ENCODE measurements around the gene MTUS2. TPM values are rescaled to one million over a fixed set of nuclear protein-coding genes. Genes with fewer than 3 reads are reported as not detected.

MTUS2 gene
- total RNA-seq, 1 experiment from 2014 or later: not detected

DNA sequence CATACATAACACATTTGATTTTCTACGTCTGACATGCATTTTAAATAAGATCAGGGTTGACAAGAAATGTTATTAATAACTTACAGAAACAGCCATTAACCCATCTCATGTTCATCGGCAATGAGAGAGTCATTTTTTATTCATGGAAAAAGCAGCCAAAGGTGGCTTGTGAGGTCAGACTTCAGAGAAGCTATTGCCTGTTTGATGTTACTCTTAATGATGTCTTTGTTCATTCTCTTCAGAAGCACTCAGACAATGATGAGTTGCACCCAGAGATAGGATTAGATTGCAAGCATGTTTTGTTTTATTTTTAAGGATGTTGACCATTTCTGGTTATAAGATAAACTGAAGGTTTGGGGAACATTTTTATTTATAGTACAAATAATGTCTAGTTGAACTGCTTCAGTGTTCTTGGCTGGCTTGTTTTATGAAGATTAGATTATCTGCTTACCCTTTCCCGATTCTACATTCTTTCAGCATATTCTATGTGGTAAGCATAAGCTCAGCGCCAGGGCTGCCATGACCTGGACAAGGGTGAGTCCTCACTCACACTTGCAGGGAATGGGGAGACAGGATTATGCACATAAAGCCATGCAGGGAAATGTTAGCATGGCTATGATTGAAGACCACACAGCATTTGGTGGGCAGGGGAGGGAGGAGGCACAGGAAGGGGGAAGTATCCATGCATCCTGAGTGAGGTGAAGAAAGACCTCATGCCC is 288.1 kb downstream of the MTUS2 start:
- H3K9me3 ChIP-seq (ENCODE audit: low read length): no peaks in the 10 kb centered on the region
- H3K9ac ChIP-seq (ENCODE audit: low read length): no peak overlapping the region
- CTCF ChIA-PET: no interaction called here
- H4K20me1 ChIP-seq (ENCODE audit: low read length): no peaks in the 10 kb centered on the region
- H3K9me2 ChIP-seq (replicated peaks; ENCODE audit: low read length): no peaks in the 10 kb centered on the region
- no peaks in the 10 kb centered on the region for H3K36me3 ChIP-seq (ENCODE audit: low read depth, low read length)
- no peak for TF ChIP-seq EZH2phosphoT487 (IDR thresholded peaks at IDR 0.05; ENCODE audit: borderline replicate concordance, low read length)
- no peak for TF ChIP-seq EZH2 (IDR thresholded peaks at IDR 0.05; ENCODE audit: low read length, unreplicated experiment)
- no peak for TF ChIP-seq CTCF (conservative IDR thresholded peaks at IDR 0.05; ENCODE audit: low read depth, low read length)
- no peaks in the 10 kb centered on the region for H3K79me2 ChIP-seq (ENCODE audit: low read length)
- no peaks in the 10 kb centered on the region for H3F3A ChIP-seq (ENCODE audit: low read length, unreplicated experiment)
- no peak overlapping the region for H3K27ac ChIP-seq (ENCODE audit: low read length)
- no TSS peak for BruUV-seq (replicated peaks)
- H3K27me3 ChIP-seq (ENCODE audit: low read length): no peaks in the 10 kb centered on the region
- POLR2A ChIA-PET (ENCODE audit: unreplicated experiment): no interaction called here
- H2AFZ ChIP-seq (ENCODE audit: low read length): no peak overlapping the region
- no peak for ATAC-seq
- no peak overlapping the region for H3K4me2 ChIP-seq (ENCODE audit: low read length)
- H3K4me3 ChIP-seq (ENCODE audit: low read length): no peak overlapping the region
- intact Hi-C loops (cut with micrococcal nuclease): no loop called here
- H3K4me1 ChIP-seq (ENCODE audit: insufficient read depth, low read length): no peaks in the 10 kb centered on the region
- DNase-seq: no peak

- H3K9me3 ChIP-seq (ENCODE audit: low read length): no peaks in the 10 kb centered on the region
- no peak for TF ChIP-seq CTCF (conservative IDR thresholded peaks at IDR 0.05; ENCODE audit: low read depth, low read length)
- no peak for TF ChIP-seq EZH2 (IDR thresholded peaks at IDR 0.05; ENCODE audit: low read length, unreplicated experiment)
- TF ChIP-seq EZH2phosphoT487 (IDR thresholded peaks at IDR 0.05; ENCODE audit: borderline replicate concordance, low read length): no peak
- H3K9me2 ChIP-seq (replicated peaks; ENCODE audit: low read length): no peaks in the 10 kb centered on the region
- H3K27ac ChIP-seq (ENCODE audit: low read length): no peak overlapping the region
- no peaks in the 10 kb centered on the region for H3K27me3 ChIP-seq (ENCODE audit: low read length)
- no peaks in the 10 kb centered on the region for H3K36me3 ChIP-seq (ENCODE audit: low read depth, low read length)
- H3K4me1 ChIP-seq (ENCODE audit: insufficient read depth, low read length): no peaks in the 10 kb centered on the region
- CTCF ChIA-PET: no interaction called here
- no peak for DNase-seq
- no peak overlapping the region for H3K4me3 ChIP-seq (ENCODE audit: low read length)
- no peaks in the 10 kb centered on the region for H4K20me1 ChIP-seq (ENCODE audit: low read length)
- no TSS peak for BruUV-seq (replicated peaks)
- no peak overlapping the region for H2AFZ ChIP-seq (ENCODE audit: low read length)
- intact Hi-C loops (cut with micrococcal nuclease): no loop called here
- no peak overlapping the region for H3K9ac ChIP-seq (ENCODE audit: low read length)
- no peak for ATAC-seq
- H3K79me2 ChIP-seq (ENCODE audit: low read length): no peaks in the 10 kb centered on the region
- POLR2A ChIA-PET (ENCODE audit: unreplicated experiment): no interaction called here
- no peaks in the 10 kb centered on the region for H3F3A ChIP-seq (ENCODE audit: low read length, unreplicated experiment)
- H3K4me2 ChIP-seq (ENCODE audit: low read length): no peak overlapping the region
These were observed 289.8 kb downstream of the MTUS2 start for GRCh38 chr13:29109987-29110386.

- ChIA-PET CTCF (no interaction called here), POLR2A (ENCODE audit: unreplicated experiment) (no interaction called here)
- no peaks in the 10 kb centered on the region for H3K9me3 ChIP-seq (ENCODE audit: low read length)
- no peaks in the 10 kb centered on the region for H3K9me2 ChIP-seq (replicated peaks; ENCODE audit: low read length)
- H3K4me3 ChIP-seq (ENCODE audit: low read length): no peak overlapping the region
- H4K20me1 ChIP-seq (ENCODE audit: low read length): no peaks in the 10 kb centered on the region
- H3K27ac ChIP-seq (ENCODE audit: low read length): no peak overlapping the region
- H3K79me2 ChIP-seq (ENCODE audit: low read length): no peaks in the 10 kb centered on the region
- intact Hi-C loops (cut with micrococcal nuclease): no loop called here
- BruUV-seq (replicated peaks): no TSS peak
- DNase-seq (no peak), ATAC-seq (no peak)
- H3K4me1 ChIP-seq (ENCODE audit: insufficient read depth, low read length): no peaks in the 10 kb centered on the region
- H3K27me3 ChIP-seq (ENCODE audit: low read length): no peaks in the 10 kb centered on the region
- H3K36me3 ChIP-seq (ENCODE audit: low read depth, low read length): no peaks in the 10 kb centered on the region
- no peaks in the 10 kb centered on the region for H3F3A ChIP-seq (ENCODE audit: low read length, unreplicated experiment)
- no peak overlapping the region for H3K4me2 ChIP-seq (ENCODE audit: low read length)
- H3K9ac ChIP-seq (ENCODE audit: low read length): no peak overlapping the region
- no peak for TF ChIP-seq EZH2phosphoT487 (IDR thresholded peaks at IDR 0.05; ENCODE audit: borderline replicate concordance, low read length)
- no peak for TF ChIP-seq CTCF (conservative IDR thresholded peaks at IDR 0.05; ENCODE audit: low read depth, low read length)
- no peak for TF ChIP-seq EZH2 (IDR thresholded peaks at IDR 0.05; ENCODE audit: low read length, unreplicated experiment)
- H2AFZ ChIP-seq (ENCODE audit: low read length): no peak overlapping the region
These were observed 291.3 kb downstream of the MTUS2 start for GRCh38 chr13:29111446-29111845.
